Fibroblast of mammary gland (primary cell): ENCODE results near the gene MOGAT2.

Experiments used
- DNase-seq: peaks from one replicate; pipeline ENCODE4 v3.0.0-alpha.2; 2010; ENCODE audit warnings: low read depth
- H3K4me3 ChIP-seq: 2 replicates; pipeline ENCODE4 v1.5.1; 2011; ENCODE audit warnings: low read depth, mild to moderate bottlenecking, low read length, moderate library complexity; ENCODE audit not compliant: control insufficient read depth
- CTCF ChIP-seq: conservative IDR thresholded peaks from 2 replicates; pipeline ENCODE4 v1.5.1; 2011; ENCODE audit warnings: low read depth, low read length, inconsistent platforms; ENCODE audit not compliant: control insufficient read depth, insufficient read depth

MOGAT2 gene

GRCh38 chr11:75760243-75760642, 42.6 kb downstream of the MOGAT2 start:
- no peak overlapping the region for H3K4me3 ChIP-seq
- no peak for TF ChIP-seq CTCF
- no peak for DNase-seq

GRCh38 chr11:75760710-75761493, 43.3 kb downstream of the MOGAT2 start:
- peak; percentile 89 for DNase-seq
- H3K4me3 ChIP-seq: no peak overlapping the region
- no peak for TF ChIP-seq CTCF

- DNase-seq: no peak
- H3K4me3 ChIP-seq: no peak overlapping the region
- TF ChIP-seq CTCF: no peak
Observed at GRCh38 chr11:75762158-75762557, 44.5 kb downstream of the MOGAT2 start.

- DNase-seq: peak; percentile 84
- no peak for TF ChIP-seq CTCF
- H3K4me3 ChIP-seq: no peak overlapping the region
Observed at GRCh38 chr11:75762885-75763284, 45.2 kb downstream of the MOGAT2 start.

- no peak for DNase-seq
- H3K4me3 ChIP-seq: no peak overlapping the region
- TF ChIP-seq CTCF: no peak
Observed at GRCh38 chr11:75763846-75764245, 46.2 kb downstream of the MOGAT2 start.

GRCh38 chr11:75765116-75765515, 47.5 kb downstream of the MOGAT2 start:
- H3K4me3 ChIP-seq: no peak overlapping the region
- DNase-seq: no peak
- TF ChIP-seq CTCF: no peak

GRCh38 chr11:75766443-75767227, 49.0 kb downstream of the MOGAT2 start:
- no peak for TF ChIP-seq CTCF
- H3K4me3 ChIP-seq: no peak overlapping the region
- DNase-seq: no peak
